Hepatocyte (in vitro differentiated cells): ENCODE results near the gene LRP1B. TPM values are rescaled to one million over a fixed set of nuclear protein-coding genes. Genes with fewer than 3 reads are reported as not detected.

ENCODE experiments used
- DNase-seq: peaks from one replicate; pipeline ENCODE4 v3.0.0-alpha.2; 2016; ENCODE audit warnings: low spot score
- H2AFZ ChIP-seq: fragments of 200-600 bp; sonication (generic); 2 replicates; pipeline ENCODE4 v1.6.0; 2016; ENCODE audit warnings: antibody characterized with exemption, mild to moderate bottlenecking
- H3K27ac ChIP-seq: fragments of 200-600 bp; sonication (generic); 2 replicates; pipeline ENCODE4 v1.5.1; 2016; ENCODE audit warnings: mild to moderate bottlenecking
- H3K27me3 ChIP-seq: fragments of 200-600 bp; sonication (generic); 2 replicates; pipeline ENCODE4 v1.6.1; 2016
- H3K36me3 ChIP-seq: fragments of 200-600 bp; sonication (generic); replicated peaks from 2 replicates; pipeline ENCODE4 v1.5.1; 2016; ENCODE audit warnings: low read depth; ENCODE audit not compliant: insufficient read depth
- H3K4me1 ChIP-seq: fragments of 200-600 bp; sonication (generic); 2 replicates; pipeline ENCODE4 v1.5.1; 2016; ENCODE audit warnings: mild to moderate bottlenecking, moderate library complexity; ENCODE audit not compliant: insufficient read depth
- H3K4me2 ChIP-seq: fragments of 200-600 bp; sonication (generic); 2 replicates; pipeline ENCODE4 v1.6.0; 2016
- H3K4me3 ChIP-seq: fragments of 200-600 bp; sonication (generic); 2 replicates; pipeline ENCODE4 v1.5.1; 2016; ENCODE audit warnings: mild to moderate bottlenecking
- H3K79me2 ChIP-seq: fragments of 200-600 bp; sonication (generic); 2 replicates; pipeline ENCODE4 v1.6.0; 2017; ENCODE audit warnings: mild to moderate bottlenecking
- H3K9me2 ChIP-seq: fragments of 200-600 bp; sonication (generic); replicated peaks from 2 replicates; pipeline ENCODE4 v1.6.0; 2017; ENCODE audit warnings: mild to moderate bottlenecking; ENCODE audit not compliant: insufficient read depth
- H3K9me3 ChIP-seq: fragments of 200-600 bp; sonication (generic); 2 replicates; pipeline ENCODE4 v1.5.1; 2016; ENCODE audit warnings: low read depth, mild to moderate bottlenecking
- H4K20me1 ChIP-seq: fragments of 200-600 bp; sonication (generic); 2 replicates; pipeline ENCODE4 v1.6.0; 2016; ENCODE audit warnings: mild to moderate bottlenecking; ENCODE audit not compliant: insufficient read depth, poor library complexity, severe bottlenecking
- CTCF ChIP-seq: fragments of 200-600 bp; sonication (generic); IDR thresholded peaks from 2 replicates; pipeline ENCODE4 v1.5.1; 2016; ENCODE audit warnings: antibody characterized with exemption, mild to moderate bottlenecking; ENCODE audit not compliant: poor library complexity
- EZH2 ChIP-seq: fragments of 200-600 bp; sonication (generic); IDR thresholded peaks from 2 replicates; pipeline ENCODE4 v1.6.1; 2016; ENCODE audit warnings: antibody characterized with exemption, mild to moderate bottlenecking, borderline replicate concordance
- EZH2phosphoT487 ChIP-seq: fragments of 200-600 bp; sonication (generic); IDR thresholded peaks from one replicate; pipeline ENCODE4 v1.6.1; 2018; ENCODE audit warnings: antibody characterized with exemption, mild to moderate bottlenecking, low read depth, moderate library complexity; ENCODE audit not compliant: unreplicated experiment, severe bottlenecking
- WGBS: methylation state at CpG from one replicate; pipeline ENCODE4 v1.1.6; 2016; ENCODE audit warnings: low lambda C conversion rate; ENCODE audit errors: missing lambda C conversion rate; 5-methylcytosine and 5-hydroxymethylcytosine counted together
- polyA plus RNA-seq: library from polyadenylated mRNA; unstranded; fragments of >200 nt; fragmentation: Nextera tagmentation; extraction: Ambion mirVana; gene quantifications from 2 replicates; pipeline ENCODE4 v1.2.1, GENCODE V29; 2016
- total RNA-seq: library from RNA; depleted of rRNA; stranded (reverse); fragments of >200 nt; gene quantifications from 2 replicates; pipeline ENCODE4 v1.2.3, GENCODE V29; 2014

LRP1B gene
- total and polyA plus RNA-seq, 2 experiments from 2014 or later, result 0.65 to 2.0 TPM

GRCh38 chr2:140354544-140354943, 1776.3 kb downstream of the LRP1B start:
- Histone ChIP-seq H3K9me2 (no peaks in the 10 kb centered on the region), H3K9me3 (no peaks in the 10 kb centered on the region), H3K36me3 (no peaks in the 10 kb centered on the region), H3K4me3 (no peak overlapping the region), H2AFZ (no peak overlapping the region), H3K4me2 (no peak overlapping the region), H3K27me3 (no peaks in the 10 kb centered on the region), H3K4me1 (no peaks in the 10 kb centered on the region), H3K79me2 (no peaks in the 10 kb centered on the region), H3K27ac (no peak overlapping the region), H4K20me1 (no peaks in the 10 kb centered on the region)
- no peak for TF ChIP-seq EZH2
- TF ChIP-seq CTCF, result no peak
- no peak for TF ChIP-seq EZH2phosphoT487
- WGBS, result 94% methylated on average over 2 of the region's 2 CpGs
- no peak for DNase-seq

- TF ChIP-seq EZH2, result no peak
- no peak for TF ChIP-seq EZH2phosphoT487
- TF ChIP-seq CTCF, result no peak
- Histone ChIP-seq H4K20me1 (no peaks in the 10 kb centered on the region), H3K9me3 (no peaks in the 10 kb centered on the region), H3K4me2 (no peak overlapping the region), H3K79me2 (no peaks in the 10 kb centered on the region), H3K27me3 (no peaks in the 10 kb centered on the region), H3K4me1 (no peaks in the 10 kb centered on the region), H3K36me3 (no peaks in the 10 kb centered on the region), H2AFZ (no peak overlapping the region), H3K27ac (no peak overlapping the region), H3K9me2 (no peaks in the 10 kb centered on the region), H3K4me3 (no peak overlapping the region)
- no peak for DNase-seq
- WGBS, result 44% methylated on average over 2 of the region's 2 CpGs
These were observed 1777.3 kb downstream of the LRP1B start for GRCh38 chr2:140353541-140353940.

- TF ChIP-seq EZH2phosphoT487 (no peak), CTCF (no peak), EZH2 (no peak)
- H3K9me3 ChIP-seq, result no peaks in the 10 kb centered on the region
- H3K4me3 ChIP-seq, result no peak overlapping the region
- WGBS, result 75% methylated on average over 3 of the region's 3 CpGs
- no peak for DNase-seq
- no peaks in the 10 kb centered on the region for H3K27me3 ChIP-seq
- no peaks in the 10 kb centered on the region for H3K36me3 ChIP-seq
- H3K27ac ChIP-seq, result no peak overlapping the region
- H3K9me2 ChIP-seq, result no peaks in the 10 kb centered on the region
- no peak overlapping the region for H3K4me2 ChIP-seq
- no peak overlapping the region for H2AFZ ChIP-seq
- no peaks in the 10 kb centered on the region for H3K79me2 ChIP-seq
- H3K4me1 ChIP-seq, result no peaks in the 10 kb centered on the region
- H4K20me1 ChIP-seq, result no peaks in the 10 kb centered on the region
These were observed 1779.1 kb downstream of the LRP1B start for GRCh38 chr2:140351692-140352091.

- no peaks in the 10 kb centered on the region for H3K4me1 ChIP-seq
- H3K27ac ChIP-seq, result no peak overlapping the region
- DNase-seq, result no peak
- no peak overlapping the region for H3K4me3 ChIP-seq
- H3K79me2 ChIP-seq, result no peaks in the 10 kb centered on the region
- no peak overlapping the region for H2AFZ ChIP-seq
- no peak for TF ChIP-seq EZH2phosphoT487
- no peak for TF ChIP-seq EZH2
- TF ChIP-seq CTCF, result no peak
- no peaks in the 10 kb centered on the region for H3K27me3 ChIP-seq
- H3K36me3 ChIP-seq, result no peaks in the 10 kb centered on the region
- H3K9me2 ChIP-seq, result no peaks in the 10 kb centered on the region
- WGBS, result 87% methylated on average over 3 of the region's 3 CpGs
- H3K9me3 ChIP-seq, result no peaks in the 10 kb centered on the region
- H4K20me1 ChIP-seq, result no peaks in the 10 kb centered on the region
- no peak overlapping the region for H3K4me2 ChIP-seq
These were observed 1781.1 kb downstream of the LRP1B start for GRCh38 chr2:140349695-140350094.
